Thyroid gland (tissue), 4 donors: ENCODE results near the gene C21orf91. TPM values are rescaled to one million over a fixed set of nuclear protein-coding genes. Genes with fewer than 3 reads are reported as not detected.

Experiments
- DNase-seq, 2 donors: peaks; one replicate each; pipeline ENCODE4 v3.0.0-alpha.2; 2019
- H3K27ac ChIP-seq, 3 donors: fragments of 200-600 bp; sonication (generic); 1 replicate in 2 of 3; 2 replicates in 1 of 3; pipeline ENCODE4 v1.5.1; 2016 to 2019; ENCODE audit warnings: mild to moderate bottlenecking in 1 of 3, moderate library complexity in 1 of 3
- H3K27me3 ChIP-seq: fragments of 200-600 bp; sonication (generic); one replicate; pipeline ENCODE4 v1.5.1; 2019
- H3K36me3 ChIP-seq, 2 donors: fragments of 200-600 bp; sonication (generic); one replicate each; pipeline ENCODE4 v1.5.1; 2016 to 2019
- H3K4me1 ChIP-seq, 2 donors: fragments of 200-600 bp; sonication (generic); one replicate each; pipeline ENCODE4 v1.5.1; 2017 to 2019
- H3K4me3 ChIP-seq, 3 donors: fragments of 200-600 bp; sonication (generic); replicated peaks in 1 of 3; 1 replicate in 2 of 3; 2 replicates in 1 of 3; pipeline ENCODE4 v1.5.1; 2016; ENCODE audit warnings: mild to moderate bottlenecking in 1 of 3
- H3K9me3 ChIP-seq: fragments of 200-600 bp; sonication (generic); one replicate; pipeline ENCODE4 v1.5.1; 2017
- POLR2A ChIP-seq, 2 donors: fragments of 450-650 bp; IDR thresholded peaks; one replicate each; pipeline ENCODE4 v1.6.1; 2017; ENCODE audit warnings: antibody characterized with exemption in 2 of 2, mild to moderate bottlenecking in 2 of 2, moderate library complexity in 1 of 2
- WGBS, 2 donors: methylation state at CpG; one replicate each; pipeline ENCODE4 v1.1.5; 2017; 5-methylcytosine and 5-hydroxymethylcytosine counted together
- intact Hi-C: fragments of 100-400 bp; cut with DNase I; formaldehyde crosslinking; loops from one replicate; pipeline ENCODE4 v1.15.1; 2023
- total RNA-seq, 4 donors: library from RNA; depleted of rRNA; stranded (reverse); fragments of >200 nt; gene quantifications; one replicate each; pipeline ENCODE4 v1.2.3, GENCODE V29; 2016
- TF ChIP-seq, protein P1 (sequence below), 6 experiments: fragments of 200-600 bp in 3 of 6; fragments of 450-650 bp in 3 of 6; sonication (generic) in 3 of 6; IDR thresholded peaks; one replicate each; pipeline ENCODE4 v1.5.1; 2016 to 2019; ENCODE audit warnings: antibody characterized with exemption in 6 of 6, mild to moderate bottlenecking in 2 of 6, inconsistent platforms in 1 of 6, moderate library complexity in 1 of 6

C21orf91 gene
- total RNA-seq, 4 donors from 2014 or later, result 8.6 to 19.6 (median 11.9) TPM

DNA sequence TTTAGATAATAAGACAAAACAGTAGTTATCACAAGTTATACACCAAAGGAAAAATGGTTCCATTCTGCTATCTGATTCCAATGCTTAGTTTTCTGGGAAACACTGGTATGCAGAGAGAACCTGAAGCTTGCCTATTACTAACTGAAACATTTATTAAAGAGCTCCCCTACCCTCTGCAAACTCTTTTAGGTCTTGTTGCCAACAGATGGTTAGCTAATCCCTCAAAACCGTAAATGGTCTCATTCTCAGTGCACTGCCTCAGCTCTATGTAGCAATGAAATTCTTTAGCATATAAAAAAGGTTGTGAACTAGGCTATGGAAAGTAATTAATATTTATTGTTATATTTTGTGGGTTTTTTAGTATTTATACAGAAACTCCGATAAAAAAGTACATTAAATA lies 20.4 kb downstream of the C21orf91 start:
- no peaks in the 10 kb centered on the region for H3K36me3 ChIP-seq
- H3K9me3 ChIP-seq, result no peaks in the 10 kb centered on the region
- no peaks in the 10 kb centered on the region for H3K27me3 ChIP-seq
- no peak for TF ChIP-seq POLR2A (IDR thresholded peaks at IDR 0.05)
- TF ChIP-seq, protein P1, sequence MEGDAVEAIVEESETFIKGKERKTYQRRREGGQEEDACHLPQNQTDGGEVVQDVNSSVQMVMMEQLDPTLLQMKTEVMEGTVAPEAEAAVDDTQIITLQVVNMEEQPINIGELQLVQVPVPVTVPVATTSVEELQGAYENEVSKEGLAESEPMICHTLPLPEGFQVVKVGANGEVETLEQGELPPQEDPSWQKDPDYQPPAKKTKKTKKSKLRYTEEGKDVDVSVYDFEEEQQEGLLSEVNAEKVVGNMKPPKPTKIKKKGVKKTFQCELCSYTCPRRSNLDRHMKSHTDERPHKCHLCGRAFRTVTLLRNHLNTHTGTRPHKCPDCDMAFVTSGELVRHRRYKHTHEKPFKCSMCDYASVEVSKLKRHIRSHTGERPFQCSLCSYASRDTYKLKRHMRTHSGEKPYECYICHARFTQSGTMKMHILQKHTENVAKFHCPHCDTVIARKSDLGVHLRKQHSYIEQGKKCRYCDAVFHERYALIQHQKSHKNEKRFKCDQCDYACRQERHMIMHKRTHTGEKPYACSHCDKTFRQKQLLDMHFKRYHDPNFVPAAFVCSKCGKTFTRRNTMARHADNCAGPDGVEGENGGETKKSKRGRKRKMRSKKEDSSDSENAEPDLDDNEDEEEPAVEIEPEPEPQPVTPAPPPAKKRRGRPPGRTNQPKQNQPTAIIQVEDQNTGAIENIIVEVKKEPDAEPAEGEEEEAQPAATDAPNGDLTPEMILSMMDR (IDR thresholded peaks at IDR 0.05), result no peak
- intact Hi-C loops, result no loop called here
- 91 to 92% methylated on average over 2 of the region's 2 CpGs for WGBS, 2 donors
- no peak overlapping the region for H3K27ac ChIP-seq
- no peak for DNase-seq
- H3K4me1 ChIP-seq, result no peaks in the 10 kb centered on the region
- no peak overlapping the region for H3K4me3 ChIP-seq

DNA sequence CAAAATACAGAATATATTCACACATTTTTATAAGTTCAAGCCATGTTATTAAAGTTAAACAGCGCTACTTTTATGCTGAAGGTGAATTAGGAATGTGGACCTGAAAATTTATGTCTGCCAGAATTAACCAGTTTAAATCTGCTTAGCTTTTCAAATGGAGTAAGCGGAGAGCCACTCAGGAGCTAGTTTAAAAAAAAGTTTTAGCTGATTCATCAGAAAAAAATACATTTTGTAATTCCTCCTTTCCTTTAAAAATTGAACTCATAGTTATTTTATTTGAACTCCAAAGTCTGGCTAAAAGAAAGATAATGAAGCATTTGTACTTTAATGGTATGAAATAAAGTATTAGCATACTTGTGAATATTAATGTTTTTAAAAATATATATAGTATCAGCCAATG lies 21.2 kb downstream of the C21orf91 start:
- Histone ChIP-seq H3K27me3 (no peaks in the 10 kb centered on the region), H3K36me3 (peaks cover 0 to 3% of the 10 kb centered on the region in 2 donors), H3K9me3 (no peaks in the 10 kb centered on the region), H3K4me3 (no peak overlapping the region), H3K27ac (no peak overlapping the region), H3K4me1 (no peaks in the 10 kb centered on the region)
- TF ChIP-seq, protein P1 (IDR thresholded peaks at IDR 0.05), result no peak
- TF ChIP-seq POLR2A (IDR thresholded peaks at IDR 0.05), result no peak
- intact Hi-C loops, result no loop called here
- DNase-seq, result no peak
- WGBS, 2 donors, result 90 to 95% methylated on average over 2 of the region's 2 CpGs

DNA sequence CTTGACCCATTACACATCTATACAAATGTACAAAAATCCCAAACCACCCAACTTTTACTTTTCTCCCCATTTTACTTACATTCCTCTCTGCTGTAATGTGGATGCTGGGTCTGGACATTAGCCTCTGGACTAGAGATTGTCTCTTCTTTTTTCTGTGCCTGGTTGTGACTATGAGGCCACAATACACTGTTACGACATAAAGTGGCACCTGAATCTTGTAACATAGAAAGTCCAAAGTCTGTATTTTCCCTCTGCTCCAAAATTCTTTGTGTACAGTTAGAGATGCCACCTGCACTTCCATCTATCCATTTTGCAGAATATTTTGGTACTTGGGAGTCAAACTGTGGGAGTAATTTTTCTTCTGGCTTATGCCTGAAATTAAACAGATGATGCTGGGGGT lies 22.7 kb downstream of the C21orf91 start:
- Histone ChIP-seq H3K27ac (no peak overlapping the region), H3K4me3 (no peak overlapping the region), H3K27me3 (no peaks in the 10 kb centered on the region), H3K36me3 (peaks cover 0 to 3% of the 10 kb centered on the region in 2 donors), H3K4me1 (no peaks in the 10 kb centered on the region), H3K9me3 (no peaks in the 10 kb centered on the region)
- 87 to 98% methylated on average over 1 of the region's 1 CpG for whole genome bisulfite sequencing, 2 donors
- intact Hi-C loops, result no loop called here
- no peak for DNase-seq
- TF ChIP-seq, protein P1 (IDR thresholded peaks at IDR 0.05), result no peak
- no peak for TF ChIP-seq POLR2A (IDR thresholded peaks at IDR 0.05)

DNA sequence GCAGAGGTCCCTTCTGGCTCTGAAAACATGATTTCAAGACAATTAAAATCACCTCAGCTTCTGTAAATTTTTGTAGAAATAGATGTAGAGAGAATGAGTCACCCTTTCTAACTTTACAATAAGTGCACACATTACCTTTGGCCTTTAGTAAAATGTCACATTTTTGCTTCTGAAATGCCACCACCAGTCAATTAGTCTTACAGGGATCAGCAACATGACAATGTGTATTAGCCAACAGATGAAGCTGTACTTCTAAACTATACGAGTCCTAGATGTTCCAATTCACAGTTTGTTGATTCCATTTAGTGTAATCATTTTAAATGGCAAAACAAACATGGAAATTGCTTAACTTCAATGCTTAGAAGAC lies 23.1 kb downstream of the C21orf91 start:
- intact Hi-C loops, result no loop called here
- no peak for TF ChIP-seq POLR2A (IDR thresholded peaks at IDR 0.05)
- TF ChIP-seq, protein P1 (IDR thresholded peaks at IDR 0.05), result no peak
- H3K4me1 ChIP-seq, result no peaks in the 10 kb centered on the region
- no peaks in the 10 kb centered on the region for H3K9me3 ChIP-seq
- no peaks in the 10 kb centered on the region for H3K27me3 ChIP-seq
- no peak for DNase-seq
- no peak overlapping the region for H3K27ac ChIP-seq
- no peak overlapping the region for H3K4me3 ChIP-seq
- H3K36me3 ChIP-seq, result peaks cover 0 to 3% of the 10 kb centered on the region in 2 donors
- 69 to 95% methylated on average over 1 of the region's 1 CpG for WGBS, 2 donors

DNA sequence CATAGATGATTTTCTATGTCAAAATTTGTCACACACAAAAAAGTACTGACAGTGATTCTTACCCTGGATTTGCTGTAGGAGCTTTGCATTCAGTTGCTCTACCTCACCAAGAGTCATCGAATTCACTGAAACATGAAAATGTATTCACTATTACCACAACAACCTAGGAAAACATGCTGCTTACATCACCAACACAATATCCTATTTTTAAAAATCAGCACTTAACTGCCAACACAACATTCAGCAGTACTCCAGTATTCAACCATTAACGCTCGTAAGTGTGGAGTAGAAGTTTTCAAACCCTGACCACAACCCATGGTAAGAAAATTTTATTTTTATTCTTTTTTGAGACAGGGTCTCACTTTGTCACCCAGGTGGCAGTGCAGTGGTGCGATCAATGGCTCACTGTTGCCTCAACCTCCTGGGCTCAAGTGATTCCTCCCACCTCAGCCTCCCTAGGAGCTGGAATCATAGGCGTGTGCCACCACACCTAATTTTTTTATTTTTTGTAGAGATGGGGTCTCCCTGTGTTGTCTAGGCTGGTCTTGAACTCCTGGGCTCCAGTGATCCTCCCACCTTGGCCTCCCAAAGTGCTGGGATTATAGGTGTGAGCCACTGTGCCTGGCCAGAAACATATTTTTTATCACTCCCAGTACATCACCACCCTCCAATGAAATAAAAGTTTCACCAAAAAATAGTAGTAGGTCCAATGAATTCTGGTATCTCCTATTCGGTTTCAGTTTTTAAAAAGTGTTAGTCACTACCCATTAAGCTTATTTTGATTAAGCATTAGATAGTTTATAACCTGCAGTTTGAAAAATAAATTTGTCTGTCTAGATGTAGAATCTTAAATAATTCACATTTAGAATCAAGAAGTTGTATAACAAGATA lies 23.8 kb downstream of the C21orf91 start:
- Histone ChIP-seq H3K27me3 (no peaks in the 10 kb centered on the region), H3K27ac (no peak overlapping the region), H3K36me3 (peaks cover 0 to 3% of the 10 kb centered on the region in 2 donors), H3K9me3 (no peaks in the 10 kb centered on the region), H3K4me3 (no peak overlapping the region), H3K4me1 (no peaks in the 10 kb centered on the region)
- 91 to 93% methylated on average over 6 of the region's 6 CpGs for WGBS, 2 donors
- no peak for TF ChIP-seq POLR2A (IDR thresholded peaks at IDR 0.05)
- TF ChIP-seq, protein P1 (IDR thresholded peaks at IDR 0.05), result no peak
- DNase-seq, result no peak
- intact Hi-C loops, result no loop called here
